Measurements from ENCODE around the gene CEMIP. TPM values are rescaled to one million over a fixed set of nuclear protein-coding genes. Genes with fewer than 3 reads are reported as not detected.
A peak's percentile ranks its signal among the peaks of the same experiment; 100 is the strongest.

Gene CEMIP
- total RNA-seq, 1 donor from 2014 or later: not detected

GRCh38 chr15:80989518-80990478 is 210.6 kb downstream of the CEMIP start, which contains the start of gene MESD:
TSS of gene MESD (minus strand) at chr15:80989819. CDS start at chr15:80989791, 28 bp downstream.
- Mint-ChIP-seq H3K27me3 (ENCODE audit: insufficient read depth, low read depth) (no peaks in the 10 kb centered on the region), H3K9me3 (no peaks in the 10 kb centered on the region), H3K4me1 (peaks cover 25% of the 10 kb centered on the region), H3K4me3 (peak within 1 kb of the TSS; percentile 97), H3K36me3 (no peaks in the 10 kb centered on the region), H3K27ac (peak within 1 kb of the TSS; percentile 90)
- Histone ChIP-seq H3K4me2 (peak within 1 kb of the TSS; percentile 90), H3K27me3 (no peaks in the 10 kb centered on the region), H3K9ac (peak within 1 kb of the TSS; percentile 79), H3K9me3 (ENCODE audit: low read depth) (no peaks in the 10 kb centered on the region), H3K4me3 (peak within 1 kb of the TSS; percentile 82), H3F3A (ENCODE audit: low read depth) (peaks cover 12% of the 10 kb centered on the region), H3K27ac (peak within 1 kb of the TSS; percentile 61), H3K79me2 (ENCODE audit: low read depth) (peaks cover 47% of the 10 kb centered on the region), H3K36me3 (no peaks in the 10 kb centered on the region), H2AFZ (replicated peaks) (peak within 1 kb of the TSS; percentile 95), H3K4me1 (peaks cover 27% of the 10 kb centered on the region), H4K20me1 (ENCODE audit: low read depth) (peaks cover 36% of the 10 kb centered on the region)
- peak; percentile 99 for DNase-seq (ENCODE audit: low spot score)
- TF ChIP-seq EZH2phosphoT487 (IDR thresholded peaks at IDR 0.05) (no peak), CTCF (IDR thresholded peaks at IDR 0.05) (no peak), EZH2 (IDR thresholded peaks at IDR 0.05) (no peak)

- TF ChIP-seq CTCF (IDR thresholded peaks at IDR 0.05) (no peak), EZH2 (IDR thresholded peaks at IDR 0.05) (no peak), EZH2phosphoT487 (IDR thresholded peaks at IDR 0.05) (no peak)
- peaks cover 12% of the 10 kb centered on the region for H3F3A ChIP-seq (ENCODE audit: low read depth)
- DNase-seq (ENCODE audit: low spot score): no peak
- no peaks in the 10 kb centered on the region for H3K9me3 ChIP-seq (ENCODE audit: low read depth)
- peaks cover 29% of the 10 kb centered on the region for H3K4me1 Mint-ChIP-seq
- peaks cover 27% of the 10 kb centered on the region for H3K4me1 ChIP-seq
- peaks cover under 1% of the 10 kb centered on the region for H3K9me3 Mint-ChIP-seq
- H3K36me3 Mint-ChIP-seq: no peaks in the 10 kb centered on the region
- no peak overlapping the region for H3K27ac ChIP-seq
- H4K20me1 ChIP-seq (ENCODE audit: low read depth): peaks cover 26% of the 10 kb centered on the region
- H3K79me2 ChIP-seq (ENCODE audit: low read depth): peaks cover 36% of the 10 kb centered on the region
- H3K9ac ChIP-seq: no peak overlapping the region
- H3K27ac Mint-ChIP-seq: no peak overlapping the region
- no peak overlapping the region for H2AFZ ChIP-seq (replicated peaks)
- H3K4me3 Mint-ChIP-seq: no peak overlapping the region
- H3K4me3 ChIP-seq: no peak overlapping the region
- no peaks in the 10 kb centered on the region for H3K27me3 Mint-ChIP-seq (ENCODE audit: insufficient read depth, low read depth)
- H3K4me2 ChIP-seq: peak overlapping the region; percentile 79
- no peaks in the 10 kb centered on the region for H3K27me3 ChIP-seq
- H3K36me3 ChIP-seq: no peaks in the 10 kb centered on the region
These were observed 211.8 kb downstream of the CEMIP start for GRCh38 chr15:80990955-80991354.

GRCh38 chr15:80991421-80991820 is 212.3 kb downstream of the CEMIP start:
- no peak overlapping the region for H3K4me2 ChIP-seq
- peaks cover 23% of the 10 kb centered on the region for H4K20me1 ChIP-seq (ENCODE audit: low read depth)
- no peak for DNase-seq (ENCODE audit: low spot score)
- no peak overlapping the region for H3K4me3 ChIP-seq
- no peaks in the 10 kb centered on the region for H3K27me3 Mint-ChIP-seq (ENCODE audit: insufficient read depth, low read depth)
- peaks cover 3% of the 10 kb centered on the region for H3K9me3 Mint-ChIP-seq
- no peak for TF ChIP-seq CTCF (IDR thresholded peaks at IDR 0.05)
- H3K4me3 Mint-ChIP-seq: no peak overlapping the region
- H3K27me3 ChIP-seq: no peaks in the 10 kb centered on the region
- H3K4me1 ChIP-seq: peaks cover 27% of the 10 kb centered on the region
- H3K4me1 Mint-ChIP-seq: peaks cover 26% of the 10 kb centered on the region
- no peak overlapping the region for H3K9ac ChIP-seq
- H3K79me2 ChIP-seq (ENCODE audit: low read depth): peaks cover 31% of the 10 kb centered on the region
- peaks cover 12% of the 10 kb centered on the region for H3F3A ChIP-seq (ENCODE audit: low read depth)
- H3K27ac Mint-ChIP-seq: no peak overlapping the region
- H3K27ac ChIP-seq: no peak overlapping the region
- H3K9me3 ChIP-seq (ENCODE audit: low read depth): no peaks in the 10 kb centered on the region
- H3K36me3 Mint-ChIP-seq: no peaks in the 10 kb centered on the region
- H3K36me3 ChIP-seq: no peaks in the 10 kb centered on the region
- H2AFZ ChIP-seq (replicated peaks): no peak overlapping the region

All from neural progenitor cell (in vitro differentiated cells).